Endodermal cell (in vitro differentiated cells): ENCODE measurements around the gene CAMTA1. TPM values are rescaled to one million over a fixed set of nuclear protein-coding genes. Genes with fewer than 3 reads are reported as not detected.

Experiments
- DNase-seq: peaks from one replicate; pipeline ENCODE4 v3.0.0-alpha.2; 2017
- H3K27ac ChIP-seq: 2 replicates; pipeline ENCODE4 v1.5.1; 2013; ENCODE audit warnings: mild to moderate bottlenecking, low read depth, low read length, moderate library complexity
- H3K27me3 ChIP-seq: 2 replicates; pipeline ENCODE4 v1.6.1; 2013; ENCODE audit warnings: mild to moderate bottlenecking, low read length, moderate library complexity; ENCODE audit not compliant: insufficient read depth, control insufficient read depth, poor library complexity, severe bottlenecking
- H3K36me3 ChIP-seq: 2 replicates; pipeline ENCODE4 v1.7.0; 2013; ENCODE audit warnings: mild to moderate bottlenecking, low read length, moderate library complexity; ENCODE audit not compliant: control insufficient read depth, insufficient read depth
- H3K4me1 ChIP-seq: one replicate; pipeline ENCODE4 v1.7.0; 2013; ENCODE audit warnings: low read length; ENCODE audit not compliant: control insufficient read depth, insufficient read depth
- H3K4me3 ChIP-seq: 2 replicates; pipeline ENCODE4 v1.5.1; 2013; ENCODE audit warnings: mild to moderate bottlenecking, low read length, moderate library complexity
- H3K9ac ChIP-seq: 2 replicates; pipeline ENCODE4 v1.6.1; 2013; ENCODE audit warnings: mild to moderate bottlenecking, low read length, moderate library complexity; ENCODE audit not compliant: poor library complexity, severe bottlenecking; ENCODE audit errors: extremely low read depth
- H3K9me3 ChIP-seq: 2 replicates; pipeline ENCODE4 v1.6.1; 2013; ENCODE audit warnings: mild to moderate bottlenecking, low read length, moderate library complexity; ENCODE audit not compliant: control insufficient read depth
- H3K27ac Mint-ChIP-seq: 2 replicates; pipeline ENCODE4 v1.8.0; 2020; ENCODE audit warnings: mixed read lengths
- H3K27me3 Mint-ChIP-seq: 2 replicates; pipeline ENCODE4 v1.8.0; 2021; ENCODE audit warnings: mild to moderate bottlenecking, mixed read lengths; ENCODE audit not compliant: insufficient read depth
- H3K36me3 Mint-ChIP-seq: 2 replicates; pipeline ENCODE4 v1.8.0; 2020; ENCODE audit warnings: low read depth, mixed read lengths
- H3K4me1 Mint-ChIP-seq: 2 replicates; pipeline ENCODE4 v1.8.0; 2020; ENCODE audit warnings: mixed read lengths
- H3K4me3 Mint-ChIP-seq: 2 replicates; pipeline ENCODE4 v1.8.0; 2020; ENCODE audit warnings: mild to moderate bottlenecking, moderate library complexity, mixed read lengths
- H3K9me3 Mint-ChIP-seq: 2 replicates; pipeline ENCODE4 v1.8.0; 2020; ENCODE audit warnings: mild to moderate bottlenecking, mixed read lengths
- CTCF ChIP-seq: fragments of 200-600 bp; sonication (generic); conservative IDR thresholded peaks from 2 replicates; pipeline ENCODE4 v1.5.0; 2021; ENCODE audit warnings: antibody characterized with exemption, mild to moderate bottlenecking
- WGBS, 2 experiments: methylation state at CpG; one replicate each; pipeline versions ENCODE4 v1.1.5 to v1.1.7; 2013; ENCODE audit warnings: missing lambda C conversion rate in 2 of 2, mixed read lengths in 1 of 2; ENCODE audit not compliant: insufficient coverage in 1 of 2, insufficient read length in 1 of 2; 5-methylcytosine and 5-hydroxymethylcytosine counted together
- total RNA-seq, 2 donors: library from RNA; stranded (reverse); fragmentation: NEBNext Ultra II Directional in 1 of 2; extraction: Animal tissue kit (Norgen Biotek cat#: 25700) in 1 of 2; gene quantifications; 2 replicates in 1 of 2; 3 replicates in 1 of 2; pipeline ENCODE4 v1.2.1, GENCODE V29; 2021

Gene CAMTA1
- total RNA-seq, 2 donors from 2014 or later, result 123 to 137 TPM

GRCh38 chr1:7640350-7640749 is 855.1 kb downstream of the CAMTA1 start:
- H3K27me3 Mint-ChIP-seq, result no peaks in the 10 kb centered on the region
- no peak overlapping the region for H3K4me3 Mint-ChIP-seq
- no peaks in the 10 kb centered on the region for H3K36me3 Mint-ChIP-seq
- Histone ChIP-seq H3K36me3 (no peaks in the 10 kb centered on the region), H3K27me3 (no peaks in the 10 kb centered on the region), H3K27ac (no peak overlapping the region), H3K9ac (no peak overlapping the region), H3K4me3 (no peak overlapping the region), H3K4me1 (peaks cover 12% of the 10 kb centered on the region), H3K9me3 (no peaks in the 10 kb centered on the region)
- no peak for DNase-seq
- no peaks in the 10 kb centered on the region for H3K9me3 Mint-ChIP-seq
- 94 to 95% methylated on average over 12 to 18 of the region's 18 CpGs for WGBS, 2 experiments
- TF ChIP-seq CTCF, result no peak
- H3K27ac Mint-ChIP-seq, result no peak overlapping the region
- peaks cover 12% of the 10 kb centered on the region for H3K4me1 Mint-ChIP-seq

DNA sequence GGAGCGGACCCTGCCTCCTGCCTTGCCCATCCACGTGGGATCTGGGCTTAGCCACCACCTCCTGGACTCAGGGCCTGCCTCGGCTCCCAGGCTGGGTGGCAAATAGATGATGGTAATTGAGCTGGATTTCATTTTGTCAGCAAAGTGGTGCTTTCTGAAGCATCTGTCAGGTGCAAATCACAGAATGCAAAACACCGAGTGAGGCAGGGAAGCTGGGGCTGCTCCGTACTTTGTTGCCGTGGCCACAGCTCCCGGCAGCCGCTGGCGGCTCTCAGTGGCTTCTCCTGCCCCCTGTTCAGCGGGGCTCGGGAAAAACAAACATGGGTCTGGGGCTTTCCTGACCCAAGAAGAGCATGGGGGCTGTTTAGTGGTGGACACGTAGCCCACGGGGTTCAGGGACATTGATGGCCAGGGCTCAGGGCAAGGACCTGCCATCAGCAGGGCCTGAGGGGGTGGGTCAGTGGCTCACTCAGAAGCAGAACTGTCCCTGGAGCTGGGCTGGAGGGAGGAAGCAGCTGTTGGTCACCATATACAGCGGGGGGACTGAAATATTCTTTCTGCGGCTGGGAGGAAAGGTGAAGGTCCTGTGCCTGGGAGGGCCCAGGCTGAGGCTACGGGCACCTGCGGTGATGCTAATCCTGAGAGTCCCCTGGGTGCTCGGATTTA is 855.8 kb downstream of the CAMTA1 start:
- Histone ChIP-seq H3K9me3 (no peaks in the 10 kb centered on the region), H3K36me3 (no peaks in the 10 kb centered on the region), H3K9ac (no peak overlapping the region), H3K4me1 (peaks cover 12% of the 10 kb centered on the region), H3K27me3 (no peaks in the 10 kb centered on the region), H3K4me3 (no peak overlapping the region), H3K27ac (no peak overlapping the region)
- no peak overlapping the region for H3K27ac Mint-ChIP-seq
- TF ChIP-seq CTCF, result no peak
- 80 to 86% methylated on average over 15 to 18 of the region's 18 CpGs for WGBS, 2 experiments
- no peak for DNase-seq
- H3K27me3 Mint-ChIP-seq, result no peaks in the 10 kb centered on the region
- no peaks in the 10 kb centered on the region for H3K9me3 Mint-ChIP-seq
- peaks cover 12% of the 10 kb centered on the region for H3K4me1 Mint-ChIP-seq
- H3K36me3 Mint-ChIP-seq, result no peaks in the 10 kb centered on the region
- H3K4me3 Mint-ChIP-seq, result no peak overlapping the region

- no peak overlapping the region for H3K4me3 Mint-ChIP-seq
- H3K4me1 Mint-ChIP-seq, result peaks cover 12% of the 10 kb centered on the region
- no peaks in the 10 kb centered on the region for H3K36me3 Mint-ChIP-seq
- Histone ChIP-seq H3K9ac (no peak overlapping the region), H3K27ac (no peak overlapping the region), H3K4me3 (no peak overlapping the region), H3K9me3 (no peaks in the 10 kb centered on the region), H3K4me1 (peaks cover 12% of the 10 kb centered on the region), H3K36me3 (no peaks in the 10 kb centered on the region), H3K27me3 (no peaks in the 10 kb centered on the region)
- H3K27me3 Mint-ChIP-seq, result no peaks in the 10 kb centered on the region
- DNase-seq, result no peak
- H3K9me3 Mint-ChIP-seq, result no peaks in the 10 kb centered on the region
- TF ChIP-seq CTCF, result peak; percentile 55
- no peak overlapping the region for H3K27ac Mint-ChIP-seq
- WGBS, 2 experiments, result 84 to 94% methylated on average over 6 to 18 of the region's 18 CpGs
Measured at GRCh38 chr1:7641587-7642417, 856.5 kb downstream of the CAMTA1 start.
